HG03469 (cell line): ENCODE results near the gene NCOA3.
"Not testable (repeated sequence)": the region's sequence is repeated elsewhere in the genome, so short reads cannot be mapped to it uniquely, and the experiment has no call there.

Experiments used
- ATAC-seq: cut with Tn5 transposase; IDR thresholded peaks from one replicate; pipeline ENCODE4 v1.9.1; 2021; ENCODE audit warnings: mild to moderate bottlenecking, moderate library complexity, moderate number of reproducible peaks; ENCODE audit not compliant: unreplicated experiment

NCOA3 gene

GRCh38 chr20:47594157-47594556 is 92.5 kb downstream of the NCOA3 start:
- ATAC-seq: no peak

- ATAC-seq: not testable (repeated sequence)
These were observed 93.5 kb downstream of the NCOA3 start for GRCh38 chr20:47595138-47595537.

DNA sequence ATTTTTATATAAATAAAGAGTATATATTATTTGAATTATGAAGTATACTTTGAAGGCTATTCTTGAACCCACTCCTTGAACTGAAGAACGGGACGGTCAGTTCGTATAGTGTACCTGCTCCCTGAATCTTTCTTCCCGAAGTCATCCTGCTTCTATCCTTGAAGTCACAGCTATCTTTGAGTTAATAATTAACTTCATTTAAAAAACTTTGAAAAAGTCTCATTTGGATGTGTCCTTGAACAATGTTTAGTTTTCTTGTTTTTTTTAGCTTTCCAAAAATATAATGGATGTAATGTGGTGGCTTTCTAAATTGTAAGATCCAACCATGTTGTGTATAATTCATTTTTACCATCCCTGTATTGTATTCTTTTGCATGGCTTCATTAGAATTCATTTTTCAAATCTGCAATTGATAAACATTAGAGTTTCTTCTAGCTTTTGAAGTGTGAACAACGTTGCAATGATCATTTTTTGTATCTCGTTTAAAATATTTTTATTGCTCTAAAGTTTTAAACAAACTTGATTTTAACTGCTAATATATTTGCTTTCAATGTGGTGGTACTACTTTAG is 94.4 kb downstream of the NCOA3 start:
- no peak for ATAC-seq

- ATAC-seq: no peak
These were observed 95.4 kb downstream of the NCOA3 start for GRCh38 chr20:47597090-47597489.

- ATAC-seq: no peak
These were observed 97.4 kb downstream of the NCOA3 start for GRCh38 chr20:47598911-47599744.

DNA sequence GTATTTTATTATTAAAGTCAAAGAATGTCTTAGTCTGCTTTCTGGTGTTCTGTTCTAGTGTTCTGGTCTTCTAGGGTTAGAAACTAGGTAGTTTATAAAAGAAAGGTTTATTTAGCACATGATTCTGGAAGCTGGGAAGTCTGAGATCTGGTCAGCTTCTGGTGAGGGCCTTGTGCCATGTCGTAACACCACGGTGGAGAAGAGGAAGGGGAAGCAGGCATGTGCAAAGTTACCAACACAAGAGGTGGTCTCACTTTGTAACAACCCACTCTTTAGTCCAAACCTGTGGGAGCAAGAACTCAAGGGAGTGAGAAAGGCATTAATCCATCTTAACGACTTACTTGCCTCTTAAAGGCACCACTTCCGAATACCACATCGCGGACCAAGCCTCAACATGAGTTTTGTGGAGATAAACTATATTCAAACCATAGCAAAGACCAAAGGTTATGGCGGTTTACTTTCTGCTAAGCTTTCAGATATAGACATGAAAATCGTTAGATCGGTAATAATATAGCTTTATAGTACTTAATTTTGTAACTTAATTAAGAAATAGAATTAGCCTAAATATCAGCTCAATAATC is 99.4 kb downstream of the NCOA3 start:
- ATAC-seq: no peak

- ATAC-seq: no peak
These were observed 101.6 kb downstream of the NCOA3 start for GRCh38 chr20:47603260-47603659.

DNA sequence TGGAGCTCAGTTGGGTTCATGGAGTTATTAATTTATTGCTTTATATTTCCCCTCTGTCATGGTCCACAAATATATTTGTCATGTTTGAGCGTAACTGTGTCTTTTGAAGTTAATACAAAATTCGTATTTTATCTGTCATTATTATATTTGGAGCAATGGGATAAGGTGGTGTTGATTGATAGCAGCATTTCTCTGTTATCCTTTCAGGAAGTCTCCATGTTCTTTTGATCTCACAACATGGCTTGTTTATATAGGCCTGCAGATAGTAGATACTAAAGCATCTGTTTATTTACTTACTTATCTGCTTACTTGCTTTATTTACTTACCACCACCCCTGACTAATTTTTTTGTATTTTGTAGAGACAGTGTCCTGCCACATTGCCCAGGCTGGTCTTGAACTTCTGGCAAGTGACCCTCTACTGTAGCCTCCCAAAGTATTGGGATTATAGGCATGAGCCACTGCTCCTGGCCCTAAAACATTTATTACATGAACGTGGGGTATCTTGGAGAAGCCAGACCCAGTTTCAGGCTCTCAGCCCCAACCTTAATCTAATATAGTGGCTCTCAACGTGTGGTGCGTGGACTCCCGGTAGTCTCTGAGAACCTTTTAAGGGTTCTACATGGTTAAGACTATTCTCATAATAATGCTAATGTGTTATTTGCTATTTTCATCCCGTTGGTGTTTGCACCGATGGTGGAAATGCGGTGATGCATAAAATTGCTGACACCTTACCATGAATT is 104.2 kb downstream of the NCOA3 start:
- ATAC-seq: no peak

DNA sequence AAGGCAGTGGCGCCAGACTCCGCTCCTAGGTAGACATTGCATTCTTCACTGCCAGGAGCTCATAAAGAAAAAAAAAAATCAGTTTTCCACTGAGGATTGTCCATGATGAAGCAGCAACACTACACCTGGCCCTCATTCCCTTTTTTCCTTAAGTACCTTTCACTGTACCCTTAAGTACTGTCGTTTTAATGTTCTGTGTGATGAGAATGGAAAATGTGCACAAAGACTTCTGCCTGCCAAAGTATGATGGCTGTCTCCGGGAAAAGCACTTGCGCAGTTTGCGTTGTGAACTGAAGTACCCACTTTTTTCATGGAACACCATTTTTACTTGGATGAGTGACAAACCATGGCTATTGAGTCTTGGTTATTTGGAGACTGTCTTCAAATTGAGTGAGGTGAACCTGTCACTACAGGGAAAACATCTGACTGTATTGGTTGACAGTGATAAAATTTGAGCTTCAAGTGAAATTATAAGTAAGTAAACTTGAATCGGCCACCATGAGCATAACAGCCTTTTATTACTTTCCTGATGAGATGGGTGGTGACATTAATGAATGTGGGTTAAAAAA is 104.8 kb downstream of the NCOA3 start:
- ATAC-seq: no peak

GRCh38 chr20:47606983-47607613 is 105.4 kb downstream of the NCOA3 start:
- no peak for ATAC-seq

DNA sequence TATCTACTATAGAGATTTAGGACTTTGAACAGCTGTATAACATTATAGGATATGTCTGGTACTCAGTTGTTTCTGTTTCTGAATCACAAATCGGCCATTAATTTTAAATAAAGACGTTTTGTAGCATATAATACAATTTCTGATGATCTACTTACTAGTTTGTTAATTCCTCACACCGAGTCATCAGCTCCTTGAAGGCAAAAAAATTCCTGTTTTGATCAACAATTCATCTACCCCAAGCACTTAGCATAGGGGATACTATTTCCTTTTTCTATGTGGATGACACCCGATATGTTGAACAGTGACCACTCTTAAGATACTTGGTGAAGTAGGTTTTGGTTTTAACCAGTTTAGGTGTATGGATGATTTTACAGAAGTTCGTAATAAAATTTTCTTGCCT is 107.3 kb downstream of the NCOA3 start:
- ATAC-seq: no peak

DNA sequence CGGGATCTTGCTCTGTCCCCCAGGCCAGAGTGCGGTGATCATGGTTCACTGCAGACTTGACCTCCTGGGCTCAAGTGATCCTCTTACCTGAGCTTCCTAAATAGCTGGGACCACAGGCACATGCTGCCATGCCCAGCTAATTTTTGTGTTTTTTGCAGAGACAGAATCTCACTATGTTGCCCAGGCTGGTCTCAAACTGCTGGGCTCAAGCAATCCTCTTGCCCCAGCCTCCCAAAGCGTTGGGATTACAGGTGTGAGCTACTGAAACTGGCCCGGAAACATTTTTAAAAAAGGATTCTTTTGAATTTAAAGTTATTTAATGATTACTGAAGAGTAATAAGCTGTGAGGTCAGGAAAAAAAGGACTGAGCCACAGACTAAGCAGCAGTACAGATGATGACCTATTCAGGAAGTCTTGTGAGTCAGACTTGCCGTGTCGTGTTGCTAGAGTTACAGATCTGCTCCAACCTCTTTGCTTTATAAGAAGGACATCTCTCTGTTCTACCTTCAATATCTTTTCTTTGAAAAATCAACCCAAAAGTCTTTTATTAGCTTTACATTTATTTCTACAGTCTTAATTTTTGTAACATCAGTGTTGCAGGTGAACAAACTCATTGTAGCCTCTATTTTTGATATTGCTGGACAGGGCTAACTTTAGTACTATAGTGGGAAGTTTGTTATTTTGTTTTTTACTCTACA is 108.7 kb downstream of the NCOA3 start:
- ATAC-seq: no peak

DNA sequence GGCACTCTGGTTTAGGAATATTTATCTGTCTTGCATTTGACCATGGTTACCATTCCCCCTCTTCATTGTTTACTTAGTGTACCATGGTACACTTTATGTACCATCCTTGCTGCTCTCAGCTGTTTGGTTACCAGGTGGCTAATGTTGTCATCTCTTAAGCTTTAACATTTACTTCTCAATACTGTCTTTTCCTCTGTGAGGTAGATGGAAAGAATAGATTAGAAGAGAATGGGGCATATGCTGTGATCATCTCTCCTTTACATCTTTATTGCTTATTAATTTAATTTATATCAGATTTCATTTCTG is 109.2 kb downstream of the NCOA3 start:
- no peak for ATAC-seq

- ATAC-seq: no peak
These were observed 110.1 kb downstream of the NCOA3 start for GRCh38 chr20:47611785-47612184.

GRCh38 chr20:47612670-47613069 is 111.0 kb downstream of the NCOA3 start:
- no peak for ATAC-seq

DNA sequence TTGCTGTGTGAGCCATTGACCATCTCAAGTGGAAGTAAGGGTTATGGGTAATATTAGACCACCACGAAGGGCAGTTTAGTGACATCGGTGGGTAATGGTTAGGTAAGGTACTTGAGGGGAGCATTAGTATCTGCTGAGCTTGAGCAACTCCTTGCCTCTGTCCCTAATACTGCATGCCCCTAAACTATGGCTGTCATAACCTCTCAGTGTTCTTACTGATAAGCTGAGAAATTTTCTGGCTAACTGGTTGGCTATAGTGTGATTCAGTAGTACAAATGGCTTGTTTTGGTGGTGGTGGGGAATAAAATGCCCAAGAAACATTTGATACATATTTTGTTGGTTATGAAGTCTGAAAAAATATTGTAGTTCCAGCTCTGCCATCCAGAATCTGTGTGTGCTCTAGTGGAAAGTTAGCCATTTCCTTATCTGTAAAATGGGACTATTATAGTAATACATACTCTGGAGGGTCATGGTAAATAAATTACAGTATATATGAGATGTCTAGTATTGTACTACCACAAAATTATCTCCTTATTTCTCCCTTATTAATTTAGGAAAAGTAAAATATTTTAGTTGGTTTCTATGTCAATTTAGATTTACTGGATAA is 113.1 kb downstream of the NCOA3 start:
- no peak for ATAC-seq

- no peak for ATAC-seq
These were observed 116.8 kb downstream of the NCOA3 start for GRCh38 chr20:47618479-47618878.

GRCh38 chr20:47620808-47621805 is 119.4 kb downstream of the NCOA3 start:
- no peak for ATAC-seq
